HG03175 (cell line): ENCODE results near the gene ZBTB7B.

Experiments used
- ATAC-seq: cut with Tn5 transposase; IDR thresholded peaks from one replicate; pipeline ENCODE4 v1.9.1; 2021; ENCODE audit warnings: mild to moderate bottlenecking, moderate library complexity; ENCODE audit not compliant: unreplicated experiment

Gene ZBTB7B

DNA sequence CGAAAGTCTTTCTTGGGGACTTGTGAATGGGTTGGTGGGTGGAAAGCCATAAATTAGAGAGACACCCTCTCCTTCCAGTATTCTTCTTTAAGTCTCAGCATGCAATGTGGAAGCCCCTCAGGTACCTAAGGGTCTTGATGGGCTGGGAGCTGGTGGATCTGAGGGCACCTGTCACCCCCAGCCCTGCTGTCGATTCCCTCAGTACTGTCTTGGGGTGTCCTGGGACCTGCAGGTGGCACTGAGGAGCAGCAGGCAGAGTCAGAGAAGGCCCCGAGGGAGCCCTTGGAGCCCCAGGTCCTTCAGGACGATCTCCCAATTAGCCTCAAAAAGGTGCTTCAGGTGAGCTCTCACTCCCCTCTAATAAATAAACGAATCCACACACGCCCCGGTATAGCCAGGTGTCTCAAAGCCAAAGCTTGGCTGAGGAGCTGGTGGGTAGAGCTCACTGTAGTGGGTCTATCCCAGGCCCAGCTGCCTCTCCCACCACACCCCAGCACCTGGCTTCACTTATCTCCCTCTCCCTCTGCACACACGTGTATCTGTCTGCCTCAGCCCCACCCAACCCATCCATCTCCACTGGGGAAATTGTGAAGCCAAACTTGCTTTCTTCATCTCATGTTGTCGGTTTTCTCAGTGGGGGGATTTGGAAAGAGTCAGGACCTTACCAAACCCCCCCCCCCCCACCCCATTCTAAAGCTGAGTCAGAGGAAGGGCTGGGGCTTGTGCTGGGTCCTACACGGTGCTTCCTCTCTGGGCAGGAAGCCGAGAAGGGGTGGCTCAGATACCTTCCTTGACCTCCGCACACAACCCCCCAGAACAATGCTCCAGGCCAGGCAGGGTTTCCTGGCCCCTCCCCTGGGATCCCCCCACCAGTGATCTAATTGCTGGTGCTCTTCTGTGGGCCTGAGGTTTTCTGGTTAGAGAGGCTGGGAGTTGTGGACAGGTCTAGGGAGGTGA, 50.1 kb downstream of the ZBTB7B start:
- ATAC-seq, result no peak

DNA sequence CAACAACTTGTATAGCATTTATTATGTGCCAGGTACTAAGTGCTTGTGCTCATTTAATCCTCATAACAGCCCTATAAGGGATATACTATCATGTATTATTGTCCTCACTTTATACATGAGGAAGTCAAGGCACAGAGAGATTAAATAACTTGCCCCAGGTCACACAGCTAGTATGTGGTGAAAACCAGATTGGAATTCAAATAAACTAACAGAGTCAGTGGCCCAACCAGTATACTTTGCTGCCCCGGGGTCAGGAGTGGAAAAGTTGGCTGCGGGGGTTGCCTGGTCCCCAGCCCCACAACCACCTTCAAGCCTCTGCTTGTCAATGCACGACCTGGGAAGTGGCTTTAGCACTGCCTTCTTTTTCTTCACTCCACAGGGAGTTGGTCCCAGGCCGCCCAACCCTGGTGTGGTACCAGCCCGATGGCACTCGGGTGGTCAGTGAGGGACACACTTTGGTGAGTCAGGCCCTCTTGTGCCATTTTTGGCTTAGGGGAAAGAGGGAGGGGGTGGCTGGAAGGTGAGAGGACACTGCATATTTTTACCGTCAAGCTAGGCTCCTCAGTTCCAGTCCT, 51.0 kb downstream of the ZBTB7B start:
- ATAC-seq, result no peak

DNA sequence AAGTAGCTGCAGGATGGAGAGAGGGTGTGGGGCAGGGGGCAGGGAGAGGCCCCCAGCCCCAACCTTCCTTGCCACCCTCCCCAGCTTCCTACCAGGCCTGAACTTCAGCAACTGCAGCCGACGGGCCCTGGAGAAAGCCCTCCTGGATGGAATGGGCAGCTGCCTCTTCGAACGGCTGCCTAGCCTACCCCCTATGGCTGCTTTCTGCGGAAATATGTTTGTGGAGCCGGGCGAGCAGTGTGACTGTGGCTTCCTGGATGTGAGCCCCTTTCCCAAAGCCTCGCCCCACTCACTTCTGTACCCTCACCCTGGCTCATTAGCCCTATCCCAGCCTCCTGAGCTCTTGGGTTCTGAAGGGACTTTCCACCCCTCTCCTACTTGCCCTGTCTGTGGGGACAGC, 54.5 kb downstream of the ZBTB7B start:
- ATAC-seq, result no peak

DNA sequence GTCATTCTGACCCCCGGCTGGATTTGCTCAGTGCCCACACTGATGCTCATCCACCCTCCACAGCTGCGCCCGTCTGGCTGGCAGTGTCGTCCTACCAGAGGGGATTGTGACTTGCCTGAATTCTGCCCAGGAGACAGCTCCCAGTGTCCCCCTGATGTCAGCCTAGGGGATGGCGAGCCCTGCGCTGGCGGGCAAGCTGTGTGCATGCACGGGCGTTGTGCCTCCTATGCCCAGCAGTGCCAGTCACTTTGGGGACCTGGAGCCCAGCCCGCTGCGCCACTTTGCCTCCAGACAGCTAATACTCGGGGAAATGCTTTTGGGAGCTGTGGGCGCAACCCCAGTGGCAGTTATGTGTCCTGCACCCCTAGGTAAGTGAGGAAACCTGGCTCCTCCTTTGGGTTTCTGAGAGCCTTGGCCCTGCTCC, 55.2 kb downstream of the ZBTB7B start:
- no peak for ATAC-seq

DNA sequence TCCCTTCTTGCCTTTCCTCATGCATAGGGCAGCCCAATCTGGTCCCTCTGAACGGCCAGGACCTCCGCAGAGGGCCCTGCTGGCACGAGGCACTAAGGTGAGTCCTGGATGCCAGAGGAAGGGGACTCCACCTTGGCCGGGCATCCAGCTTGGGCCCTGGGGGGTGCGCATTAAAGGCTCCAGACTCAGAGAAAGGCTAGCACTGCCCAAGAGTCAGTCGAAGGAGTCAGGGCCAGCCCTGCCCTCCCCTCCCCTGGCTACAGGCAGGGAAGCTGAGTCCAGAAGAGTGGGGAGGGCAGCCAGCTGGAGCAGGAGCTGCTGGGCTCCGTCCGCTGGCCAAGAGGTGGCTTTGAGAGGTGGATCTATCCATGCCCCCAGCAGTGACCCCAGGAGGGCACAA, 58.1 kb downstream of the ZBTB7B start:
- ATAC-seq, result no peak

DNA sequence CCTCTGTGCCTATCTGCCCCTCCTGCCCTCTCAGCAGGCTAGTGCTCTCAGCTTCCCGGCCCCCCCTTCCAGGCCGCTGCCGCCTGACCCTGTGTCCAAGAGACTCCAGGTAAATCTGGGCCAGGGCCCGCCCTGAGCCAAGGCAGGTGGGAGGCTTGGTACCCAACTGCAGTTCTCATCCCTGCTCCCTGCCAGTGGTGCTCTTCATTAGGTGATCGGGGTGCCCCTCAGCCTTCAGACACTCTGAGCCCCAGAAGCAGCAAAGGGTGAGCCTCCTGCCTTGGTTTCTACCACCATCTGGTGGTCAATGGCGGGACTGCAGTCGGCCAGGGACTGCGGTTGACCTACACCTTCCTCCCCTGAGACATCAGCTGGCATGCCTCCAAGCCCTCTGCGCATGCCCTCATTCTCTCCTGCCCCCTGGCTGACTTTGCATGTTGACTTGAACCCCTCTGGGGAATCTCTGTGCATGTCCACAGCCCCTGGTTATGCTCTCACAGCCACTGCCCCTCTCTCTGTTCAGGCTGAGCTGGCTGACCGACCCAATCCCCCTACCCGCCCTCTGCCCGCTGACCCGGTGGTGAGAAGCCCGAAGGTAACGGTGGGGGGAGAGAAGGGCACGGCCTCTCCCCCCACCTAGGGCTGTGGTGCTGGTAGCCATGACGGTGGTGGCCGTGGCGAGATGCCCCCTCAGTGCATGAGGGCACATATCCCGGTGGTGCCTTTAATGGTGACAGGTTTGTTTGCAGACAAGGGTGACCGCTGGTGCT, 59.0 kb downstream of the ZBTB7B start:
- ATAC-seq, result peak; percentile 48

DNA sequence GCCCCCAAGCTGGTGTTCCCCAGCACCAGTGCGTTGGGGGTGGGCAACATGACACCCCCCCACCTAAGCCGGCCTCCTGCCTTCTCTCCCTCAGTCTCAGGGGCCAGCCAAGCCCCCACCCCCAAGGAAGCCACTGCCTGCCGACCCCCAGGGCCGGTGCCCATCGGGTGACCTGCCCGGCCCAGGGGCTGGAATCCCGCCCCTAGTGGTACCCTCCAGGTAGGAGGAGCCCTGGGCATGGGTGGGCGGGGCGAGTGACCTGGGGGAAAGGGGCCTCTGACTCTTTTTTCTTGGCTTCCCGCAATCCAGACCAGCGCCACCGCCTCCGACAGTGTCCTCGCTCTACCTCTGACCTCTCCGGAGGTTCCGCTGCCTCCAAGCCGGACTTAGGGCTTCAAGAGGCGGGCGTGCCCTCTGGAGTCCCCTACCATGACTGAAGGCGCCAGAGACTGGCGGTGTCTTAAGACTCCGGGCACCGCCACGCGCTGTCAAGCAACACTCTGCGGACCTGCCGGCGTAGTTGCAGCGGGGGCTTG, 59.6 kb downstream of the ZBTB7B start:
- ATAC-seq, result no peak

DNA sequence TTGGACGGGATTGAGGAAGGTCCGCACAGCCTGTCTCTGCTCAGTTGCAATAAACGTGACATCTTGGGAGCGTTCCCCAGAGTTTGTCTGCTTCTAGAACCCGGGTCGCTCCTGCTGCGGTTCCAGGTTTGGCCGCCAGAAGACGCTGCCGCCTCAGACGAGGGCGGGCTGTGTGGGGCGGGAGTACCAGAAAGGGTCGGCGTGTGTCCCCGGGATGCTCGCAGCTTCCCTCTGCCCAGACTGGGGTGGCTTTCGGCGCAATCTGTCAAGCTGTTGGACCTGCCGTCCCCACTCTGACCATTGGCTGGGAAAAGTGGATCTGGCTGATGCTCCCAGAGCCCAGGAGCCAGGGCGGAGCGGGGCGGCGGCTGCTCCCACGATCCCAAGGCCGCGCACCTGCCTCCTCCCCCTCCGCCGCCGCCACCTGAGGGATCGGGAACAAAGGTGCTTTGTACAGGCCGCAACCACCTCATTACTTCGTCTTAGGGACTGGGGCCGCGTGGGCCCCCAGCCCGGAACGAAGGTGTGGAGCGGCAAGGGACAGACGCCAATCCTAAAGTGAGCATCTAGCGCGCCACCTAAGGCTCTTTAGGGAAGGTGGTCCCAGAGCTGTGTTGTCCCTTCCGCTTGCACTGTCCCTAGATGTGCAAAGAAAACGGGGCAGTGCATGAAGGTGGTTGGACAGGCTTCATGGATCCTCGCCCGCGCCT, 60.3 kb downstream of the ZBTB7B start:
- ATAC-seq, result no peak

DNA sequence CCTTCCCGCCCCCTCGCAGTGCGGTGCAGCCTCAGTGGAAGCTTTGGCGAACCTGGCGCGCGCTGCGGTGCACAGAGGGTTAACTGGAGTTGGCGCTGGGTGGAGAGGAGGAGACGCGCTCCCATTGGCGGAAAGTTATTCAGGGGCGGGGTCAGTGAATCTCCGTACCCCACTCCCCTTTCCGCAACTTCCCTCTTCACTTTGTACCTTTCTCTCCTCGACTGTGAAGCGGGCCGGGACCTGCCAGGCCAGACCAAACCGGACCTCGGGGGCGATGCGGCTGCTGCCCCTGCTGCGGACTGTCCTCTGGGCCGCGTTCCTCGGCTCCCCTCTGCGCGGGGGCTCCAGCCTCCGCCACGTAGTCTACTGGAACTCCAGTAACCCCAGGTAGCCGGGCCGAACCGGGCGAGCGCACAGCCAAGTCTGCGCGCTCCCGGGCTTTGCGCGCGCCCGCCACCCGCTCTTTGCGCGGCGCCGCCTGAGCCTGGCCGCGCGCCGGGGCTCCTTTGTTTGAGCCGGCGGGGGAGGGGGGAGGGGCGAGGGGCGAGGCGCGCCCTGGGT, 61.0 kb downstream of the ZBTB7B start, which contains the start of gene EFNA4:
EFNA4 (plus strand) TSS at position 191 of the 561 bp plus-strand sequence; CDS start at position 275, 84 bp downstream.
- peak; percentile 76 for ATAC-seq

DNA sequence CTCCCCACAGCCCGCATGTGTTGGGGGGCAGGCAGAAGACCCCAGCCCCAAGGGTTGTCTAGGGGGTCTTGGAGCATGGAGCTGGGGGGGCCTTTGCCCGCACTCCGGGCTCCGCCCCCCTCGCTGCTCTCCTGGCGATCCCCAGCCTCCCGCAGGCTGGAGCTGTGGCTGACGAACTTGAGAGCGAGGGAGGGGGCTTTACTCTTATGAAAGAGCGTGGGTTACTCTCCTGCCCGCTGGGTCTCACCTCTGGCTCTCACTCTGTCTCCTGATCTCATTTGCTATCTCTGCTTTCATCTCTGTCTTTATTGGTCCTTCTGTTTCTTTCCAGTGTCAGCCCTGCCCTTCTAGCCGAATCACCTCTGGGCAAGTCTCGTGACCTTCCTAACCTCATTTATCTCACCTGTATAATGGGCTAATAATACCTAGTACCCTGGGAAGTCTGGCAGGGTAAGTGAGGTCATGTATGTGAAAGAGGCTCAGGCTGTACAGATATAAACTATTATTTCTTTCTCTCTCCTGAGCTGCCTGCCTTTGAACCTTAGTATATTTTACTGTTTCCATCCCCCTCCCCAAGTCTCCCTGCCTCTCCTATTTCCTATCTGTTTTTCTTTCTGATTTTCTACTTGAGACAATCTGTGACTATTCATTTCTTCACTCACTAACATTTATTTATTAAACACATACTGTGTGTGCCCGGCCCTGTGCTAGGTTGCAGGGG, 61.7 kb downstream of the ZBTB7B start:
- no peak for ATAC-seq

DNA sequence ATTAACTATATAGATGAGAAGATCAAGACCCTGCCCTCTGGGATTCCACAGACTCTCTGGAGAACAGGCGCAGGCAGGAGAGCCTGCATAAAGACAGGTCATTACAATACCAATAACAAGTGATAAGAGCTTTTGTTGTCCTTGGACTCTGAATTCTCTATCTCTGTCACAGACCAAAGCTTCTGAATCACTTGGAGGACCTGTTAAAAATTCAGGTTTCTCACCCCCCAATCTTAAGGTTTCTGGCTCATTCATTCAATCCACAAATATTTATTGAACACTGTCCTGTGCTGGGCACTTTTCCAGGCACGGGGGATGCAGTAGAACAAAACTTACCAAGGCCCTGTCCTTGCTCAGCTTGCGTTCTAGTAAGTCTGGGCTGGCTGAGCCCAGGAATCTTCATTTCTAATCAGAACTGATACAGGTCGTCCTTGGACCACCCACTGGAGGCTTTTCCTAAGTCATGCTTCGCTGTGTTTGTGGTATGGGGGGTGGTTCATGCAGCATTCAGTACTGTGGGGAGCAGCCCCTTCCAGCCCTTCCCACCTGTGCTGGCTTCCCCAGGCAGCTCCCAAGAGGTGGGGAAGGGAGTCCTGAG, 62.3 kb downstream of the ZBTB7B start:
- no peak for ATAC-seq

DNA sequence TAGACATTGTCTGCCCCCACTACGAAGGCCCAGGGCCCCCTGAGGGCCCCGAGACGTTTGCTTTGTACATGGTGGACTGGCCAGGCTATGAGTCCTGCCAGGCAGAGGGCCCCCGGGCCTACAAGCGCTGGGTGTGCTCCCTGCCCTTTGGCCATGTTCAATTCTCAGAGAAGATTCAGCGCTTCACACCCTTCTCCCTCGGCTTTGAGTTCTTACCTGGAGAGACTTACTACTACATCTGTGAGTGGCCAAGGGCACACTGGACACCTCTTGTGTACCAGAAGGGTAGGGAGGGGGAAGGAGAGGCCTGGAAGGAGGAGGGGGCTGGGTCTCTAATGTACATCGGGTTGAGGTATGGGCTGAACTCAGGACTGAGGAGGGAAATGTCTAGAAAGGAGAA, 64.2 kb downstream of the ZBTB7B start:
- no peak for ATAC-seq
